ENCODE measurements around the gene GBE1.

Gene GBE1

GRCh38 chr3:81530180-81530939 is 231.1 kb downstream of the GBE1 start:
- no peak overlapping the region for H3K27ac ChIP-seq (ENCODE audit: low read length)
- no peaks in the 10 kb centered on the region for H3K27me3 ChIP-seq (ENCODE audit: low read depth, low read length)
- no peak overlapping the region for H3K4me2 ChIP-seq (ENCODE audit: low read length)
- H3K9ac ChIP-seq (ENCODE audit: low read length): no peak overlapping the region
- H3K4me3 ChIP-seq (ENCODE audit: low read length): no peak overlapping the region
- H2AFZ ChIP-seq (ENCODE audit: low read depth, low read length): no peak overlapping the region
- H3K9me3 ChIP-seq (ENCODE audit: insufficient read depth, low read length): no peaks in the 10 kb centered on the region
- no peaks in the 10 kb centered on the region for H3K4me1 ChIP-seq (ENCODE audit: low read length)
- H3K36me3 ChIP-seq (replicated peaks; ENCODE audit: low read depth, low read length): peaks cover 4% of the 10 kb centered on the region
- no peaks in the 10 kb centered on the region for H4K20me1 ChIP-seq (ENCODE audit: insufficient read depth, low read length)
- H3K79me2 ChIP-seq (ENCODE audit: low read length): no peaks in the 10 kb centered on the region
- no peak for TF ChIP-seq EZH2phosphoT487 (IDR thresholded peaks at IDR 0.05; ENCODE audit: low read depth)
- TF ChIP-seq CTCF (IDR thresholded peaks at IDR 0.05; ENCODE audit: low read depth, low read length): no peak

GRCh38 chr3:81521855-81522254 is 239.6 kb downstream of the GBE1 start:
- Histone ChIP-seq H3K9ac (ENCODE audit: low read length) (no peak overlapping the region), H3K4me2 (ENCODE audit: low read length) (no peak overlapping the region), H3K27ac (ENCODE audit: low read length) (no peak overlapping the region), H4K20me1 (ENCODE audit: insufficient read depth, low read length) (no peaks in the 10 kb centered on the region), H3K27me3 (ENCODE audit: low read depth, low read length) (no peaks in the 10 kb centered on the region), H3K4me1 (ENCODE audit: low read length) (peaks cover 19% of the 10 kb centered on the region), H3K9me3 (ENCODE audit: insufficient read depth, low read length) (no peaks in the 10 kb centered on the region), H3K36me3 (replicated peaks; ENCODE audit: low read depth, low read length) (no peaks in the 10 kb centered on the region), H3K4me3 (ENCODE audit: low read length) (no peak overlapping the region), H2AFZ (ENCODE audit: low read depth, low read length) (no peak overlapping the region), H3K79me2 (ENCODE audit: low read length) (no peaks in the 10 kb centered on the region)
- TF ChIP-seq EZH2phosphoT487 (IDR thresholded peaks at IDR 0.05; ENCODE audit: low read depth): no peak
- no peak for TF ChIP-seq CTCF (IDR thresholded peaks at IDR 0.05; ENCODE audit: low read depth, low read length)

- H3K9me3 ChIP-seq (ENCODE audit: insufficient read depth, low read length): no peaks in the 10 kb centered on the region
- H3K27ac ChIP-seq (ENCODE audit: low read length): no peak overlapping the region
- H3K79me2 ChIP-seq (ENCODE audit: low read length): no peaks in the 10 kb centered on the region
- H3K4me2 ChIP-seq (ENCODE audit: low read length): no peak overlapping the region
- no peak overlapping the region for H3K4me3 ChIP-seq (ENCODE audit: low read length)
- TF ChIP-seq CTCF (IDR thresholded peaks at IDR 0.05; ENCODE audit: low read depth, low read length): no peak
- TF ChIP-seq EZH2phosphoT487 (IDR thresholded peaks at IDR 0.05; ENCODE audit: low read depth): no peak
- H2AFZ ChIP-seq (ENCODE audit: low read depth, low read length): no peak overlapping the region
- H3K36me3 ChIP-seq (replicated peaks; ENCODE audit: low read depth, low read length): no peaks in the 10 kb centered on the region
- no peaks in the 10 kb centered on the region for H3K27me3 ChIP-seq (ENCODE audit: low read depth, low read length)
- peaks cover 28% of the 10 kb centered on the region for H3K4me1 ChIP-seq (ENCODE audit: low read length)
- no peak overlapping the region for H3K9ac ChIP-seq (ENCODE audit: low read length)
- H4K20me1 ChIP-seq (ENCODE audit: insufficient read depth, low read length): no peaks in the 10 kb centered on the region
Observed at GRCh38 chr3:81518945-81519344, 242.5 kb downstream of the GBE1 start.

- Histone ChIP-seq H3K27ac (ENCODE audit: low read length) (no peak overlapping the region), H3K9me3 (ENCODE audit: insufficient read depth, low read length) (no peaks in the 10 kb centered on the region), H3K9ac (ENCODE audit: low read length) (no peak overlapping the region), H3K4me1 (ENCODE audit: low read length) (peaks cover 28% of the 10 kb centered on the region), H3K79me2 (ENCODE audit: low read length) (no peaks in the 10 kb centered on the region), H3K4me2 (ENCODE audit: low read length) (no peak overlapping the region), H3K36me3 (replicated peaks; ENCODE audit: low read depth, low read length) (no peaks in the 10 kb centered on the region), H3K27me3 (ENCODE audit: low read depth, low read length) (no peaks in the 10 kb centered on the region), H2AFZ (ENCODE audit: low read depth, low read length) (no peak overlapping the region), H4K20me1 (ENCODE audit: insufficient read depth, low read length) (no peaks in the 10 kb centered on the region), H3K4me3 (ENCODE audit: low read length) (no peak overlapping the region)
- TF ChIP-seq EZH2phosphoT487 (IDR thresholded peaks at IDR 0.05; ENCODE audit: low read depth) (no peak), CTCF (IDR thresholded peaks at IDR 0.05; ENCODE audit: low read depth, low read length) (no peak)
Observed at GRCh38 chr3:81516042-81516441, 245.4 kb downstream of the GBE1 start.
